ENCODE measurements around the gene FAM135A.

GRCh38 chr6:70390067-70390466, 23.2 kb upstream of the FAM135A start:
- TF ChIP-seq TAF1 (IDR thresholded peaks at IDR 0.05; ENCODE audit: borderline replicate concordance, insufficient read depth, low read length) (no peak), REST (IDR thresholded peaks at IDR 0.05; ENCODE audit: insufficient read depth in 1 of 2, low read depth in 2 of 2, low read length in 2 of 2) (no peak), POLR2AphosphoS5 (IDR thresholded peaks at IDR 0.05; ENCODE audit: low read depth, low read length) (no peak)
